Neuron (in vitro differentiated cells): ENCODE measurements around the gene IFI27.

Experiments used
- H2AFZ ChIP-seq: one replicate; pipeline ENCODE4 v1.6.1; 2013; ENCODE audit warnings: low read depth, mild to moderate bottlenecking, inconsistent platforms, low read length, moderate library complexity
- H3K27me3 ChIP-seq: one replicate; pipeline ENCODE4 v1.6.1; 2013; ENCODE audit warnings: low read length; ENCODE audit not compliant: insufficient read depth
- H3K36me3 ChIP-seq: one replicate; pipeline ENCODE4 v1.6.1; 2013; ENCODE audit warnings: low read length; ENCODE audit not compliant: insufficient read depth
- H3K4me1 ChIP-seq: one replicate; pipeline ENCODE4 v1.6.1; 2013; ENCODE audit warnings: low read length; ENCODE audit not compliant: insufficient read depth
- H3K4me3 ChIP-seq: 2 replicates; pipeline ENCODE4 v1.5.1; 2013; ENCODE audit warnings: mild to moderate bottlenecking, low read length, moderate library complexity
- H3K9me3 ChIP-seq: one replicate; pipeline ENCODE4 v1.6.1; 2013; ENCODE audit warnings: low read length

IFI27 gene

GRCh38 chr14:94123296-94123695 is 12.8 kb downstream of the IFI27 start:
- H3K36me3 ChIP-seq: no peaks in the 10 kb centered on the region
- peaks cover 9% of the 10 kb centered on the region for H3K27me3 ChIP-seq
- H3K9me3 ChIP-seq: no peaks in the 10 kb centered on the region
- no peak overlapping the region for H2AFZ ChIP-seq
- no peaks in the 10 kb centered on the region for H3K4me1 ChIP-seq
- no peak overlapping the region for H3K4me3 ChIP-seq

GRCh38 chr14:94123868-94124267 is 13.3 kb downstream of the IFI27 start:
- Histone ChIP-seq H2AFZ (no peak overlapping the region), H3K9me3 (no peaks in the 10 kb centered on the region), H3K4me1 (no peaks in the 10 kb centered on the region), H3K27me3 (peaks cover 9% of the 10 kb centered on the region), H3K4me3 (no peak overlapping the region), H3K36me3 (no peaks in the 10 kb centered on the region)

- peaks cover 9% of the 10 kb centered on the region for H3K27me3 ChIP-seq
- H3K4me1 ChIP-seq: peaks cover 1% of the 10 kb centered on the region
- no peaks in the 10 kb centered on the region for H3K9me3 ChIP-seq
- no peaks in the 10 kb centered on the region for H3K36me3 ChIP-seq
- H3K4me3 ChIP-seq: no peak overlapping the region
- no peak overlapping the region for H2AFZ ChIP-seq
Observed at GRCh38 chr14:94124582-94125377, 14.2 kb downstream of the IFI27 start.

GRCh38 chr14:94125659-94126418 is 15.3 kb downstream of the IFI27 start:
- no peak overlapping the region for H3K4me3 ChIP-seq
- H2AFZ ChIP-seq: no peak overlapping the region
- peaks cover 8% of the 10 kb centered on the region for H3K4me1 ChIP-seq
- no peaks in the 10 kb centered on the region for H3K9me3 ChIP-seq
- peaks cover 9% of the 10 kb centered on the region for H3K27me3 ChIP-seq
- no peaks in the 10 kb centered on the region for H3K36me3 ChIP-seq

- no peak overlapping the region for H3K4me3 ChIP-seq
- H2AFZ ChIP-seq: no peak overlapping the region
- peaks cover 8% of the 10 kb centered on the region for H3K4me1 ChIP-seq
- peaks cover 9% of the 10 kb centered on the region for H3K27me3 ChIP-seq
- H3K36me3 ChIP-seq: no peaks in the 10 kb centered on the region
- no peaks in the 10 kb centered on the region for H3K9me3 ChIP-seq
Observed at GRCh38 chr14:94126419-94126677, 15.8 kb downstream of the IFI27 start.

GRCh38 chr14:94126800-94127199 is 16.3 kb downstream of the IFI27 start:
- Histone ChIP-seq H3K4me1 (peaks cover 8% of the 10 kb centered on the region), H3K27me3 (peaks cover 9% of the 10 kb centered on the region), H3K4me3 (no peak overlapping the region), H2AFZ (no peak overlapping the region), H3K9me3 (no peaks in the 10 kb centered on the region), H3K36me3 (no peaks in the 10 kb centered on the region)

GRCh38 chr14:94127330-94127729 is 16.8 kb downstream of the IFI27 start:
- no peaks in the 10 kb centered on the region for H3K36me3 ChIP-seq
- H3K27me3 ChIP-seq: peaks cover 8% of the 10 kb centered on the region
- peaks cover 8% of the 10 kb centered on the region for H3K4me1 ChIP-seq
- no peak overlapping the region for H2AFZ ChIP-seq
- no peak overlapping the region for H3K4me3 ChIP-seq
- no peaks in the 10 kb centered on the region for H3K9me3 ChIP-seq

GRCh38 chr14:94128216-94128839 is 17.8 kb downstream of the IFI27 start:
- peaks cover 5% of the 10 kb centered on the region for H3K27me3 ChIP-seq
- no peaks in the 10 kb centered on the region for H3K36me3 ChIP-seq
- peaks cover 8% of the 10 kb centered on the region for H3K4me1 ChIP-seq
- H3K9me3 ChIP-seq: no peaks in the 10 kb centered on the region
- no peak overlapping the region for H3K4me3 ChIP-seq
- no peak overlapping the region for H2AFZ ChIP-seq

- peak within 1 kb of the TSS; percentile 56 for H3K4me3 ChIP-seq
- H3K4me1 ChIP-seq: peaks cover 8% of the 10 kb centered on the region
- H3K36me3 ChIP-seq: no peaks in the 10 kb centered on the region
- H3K27me3 ChIP-seq: peaks cover under 1% of the 10 kb centered on the region
- H2AFZ ChIP-seq: peak within 1 kb of the TSS; percentile 64
- no peaks in the 10 kb centered on the region for H3K9me3 ChIP-seq
Observed at GRCh38 chr14:94129111-94129757, 18.7 kb downstream of the IFI27 start, which contains the start of gene IFI27L2. IFI27L2 (minus strand) TSS chr14:94129604; CDS start chr14:94129564, 40 bp downstream.

GRCh38 chr14:94129758-94130414 is 19.4 kb downstream of the IFI27 start:
- H2AFZ ChIP-seq: peak overlapping the region; percentile 64
- peaks cover 8% of the 10 kb centered on the region for H3K4me1 ChIP-seq
- peak overlapping the region; percentile 56 for H3K4me3 ChIP-seq
- no peaks in the 10 kb centered on the region for H3K9me3 ChIP-seq
- no peaks in the 10 kb centered on the region for H3K27me3 ChIP-seq
- H3K36me3 ChIP-seq: no peaks in the 10 kb centered on the region

- no peaks in the 10 kb centered on the region for H3K27me3 ChIP-seq
- H3K4me1 ChIP-seq: peaks cover 8% of the 10 kb centered on the region
- H3K9me3 ChIP-seq: no peaks in the 10 kb centered on the region
- no peak overlapping the region for H2AFZ ChIP-seq
- no peaks in the 10 kb centered on the region for H3K36me3 ChIP-seq
- H3K4me3 ChIP-seq: no peak overlapping the region
Observed at GRCh38 chr14:94132285-94132887, 21.9 kb downstream of the IFI27 start.

GRCh38 chr14:94135476-94135875 is 24.9 kb downstream of the IFI27 start:
- Histone ChIP-seq H3K4me1 (peaks cover 5% of the 10 kb centered on the region), H3K36me3 (no peaks in the 10 kb centered on the region), H2AFZ (no peak overlapping the region), H3K9me3 (no peaks in the 10 kb centered on the region), H3K4me3 (no peak overlapping the region), H3K27me3 (no peaks in the 10 kb centered on the region)
